Endometrial microvascular endothelial cells (primary cell): Measurements from ENCODE around the gene CD79A. TPM values are rescaled to one million over a fixed set of nuclear protein-coding genes. Genes with fewer than 3 reads are reported as not detected.

Experiments used
- in situ Hi-C: cut with HindIII; loops from 2 replicates; pipeline ENCODE4 v1.10.0; 2017; ENCODE audit warnings: low sequenced_read_pairs, low pct_unique_long_range_greater_than_20kb; ENCODE audit errors: inconsistent ontology term
- total RNA-seq: library from RNA; depleted of rRNA; stranded (reverse); fragments of >200 nt; gene quantifications from one replicate; pipeline ENCODE4 v1.2.3, GENCODE V29; 2015; ENCODE audit errors: inconsistent ontology term

Gene CD79A
- total RNA-seq, 1 donor from 2014 or later: not detected

GRCh38 chr19:41897820-41898219 lies 20.7 kb downstream of the CD79A start:
- in situ Hi-C loops: no loop called here

GRCh38 chr19:41898235-41898634 lies 21.2 kb downstream of the CD79A start:
- in situ Hi-C loops: no loop called here

GRCh38 chr19:41901707-41902360 lies 24.8 kb downstream of the CD79A start:
- in situ Hi-C loops: no loop called here

- in situ Hi-C loops: no loop called here
These were observed 25.5 kb downstream of the CD79A start for GRCh38 chr19:41902594-41902993.

GRCh38 chr19:41903193-41903953 lies 26.3 kb downstream of the CD79A start:
- in situ Hi-C loops: no loop called here

GRCh38 chr19:41904118-41904870 lies 27.2 kb downstream of the CD79A start:
- in situ Hi-C loops: no loop called here

- in situ Hi-C loops: no loop called here
These were observed 28.4 kb downstream of the CD79A start for GRCh38 chr19:41905273-41906002.

- in situ Hi-C loops: no loop called here
These were observed 29.2 kb downstream of the CD79A start for GRCh38 chr19:41906271-41906670.

- in situ Hi-C loops: no loop called here
These were observed 30.0 kb downstream of the CD79A start for GRCh38 chr19:41906916-41907680.

- in situ Hi-C loops: no loop called here
These were observed 31.0 kb downstream of the CD79A start for GRCh38 chr19:41907994-41908615.

- in situ Hi-C loops: no loop called here
These were observed 31.8 kb downstream of the CD79A start for GRCh38 chr19:41908724-41909464.

GRCh38 chr19:41909706-41910105 lies 32.6 kb downstream of the CD79A start:
- in situ Hi-C loops: no loop called here

GRCh38 chr19:41910240-41910991 lies 33.3 kb downstream of the CD79A start:
- in situ Hi-C loops: no loop called here

- in situ Hi-C loops: no loop called here
These were observed 34.2 kb downstream of the CD79A start for GRCh38 chr19:41910992-41911888.

GRCh38 chr19:41911889-41912731 lies 35.0 kb downstream of the CD79A start:
- in situ Hi-C loops: no loop called here
